Thyroid gland (tissue), 4 donors: ENCODE data around the gene RPL34.
A peak's percentile ranks its signal among the peaks of the same experiment; 100 is the strongest.

Source experiments
- POLR2A ChIP-seq, 2 donors: fragments of 450-650 bp; IDR thresholded peaks; one replicate each; pipeline ENCODE4 v1.6.1; 2017; ENCODE audit warnings: antibody characterized with exemption in 2 of 2, mild to moderate bottlenecking in 2 of 2, moderate library complexity in 1 of 2
- TF ChIP-seq, protein P1 (sequence below), 6 experiments: fragments of 200-600 bp in 3 of 6; fragments of 450-650 bp in 3 of 6; sonication (generic) in 3 of 6; IDR thresholded peaks; one replicate each; pipeline ENCODE4 v1.5.1; 2016 to 2019; ENCODE audit warnings: antibody characterized with exemption in 6 of 6, mild to moderate bottlenecking in 2 of 6, inconsistent platforms in 1 of 6, moderate library complexity in 1 of 6

DNA sequence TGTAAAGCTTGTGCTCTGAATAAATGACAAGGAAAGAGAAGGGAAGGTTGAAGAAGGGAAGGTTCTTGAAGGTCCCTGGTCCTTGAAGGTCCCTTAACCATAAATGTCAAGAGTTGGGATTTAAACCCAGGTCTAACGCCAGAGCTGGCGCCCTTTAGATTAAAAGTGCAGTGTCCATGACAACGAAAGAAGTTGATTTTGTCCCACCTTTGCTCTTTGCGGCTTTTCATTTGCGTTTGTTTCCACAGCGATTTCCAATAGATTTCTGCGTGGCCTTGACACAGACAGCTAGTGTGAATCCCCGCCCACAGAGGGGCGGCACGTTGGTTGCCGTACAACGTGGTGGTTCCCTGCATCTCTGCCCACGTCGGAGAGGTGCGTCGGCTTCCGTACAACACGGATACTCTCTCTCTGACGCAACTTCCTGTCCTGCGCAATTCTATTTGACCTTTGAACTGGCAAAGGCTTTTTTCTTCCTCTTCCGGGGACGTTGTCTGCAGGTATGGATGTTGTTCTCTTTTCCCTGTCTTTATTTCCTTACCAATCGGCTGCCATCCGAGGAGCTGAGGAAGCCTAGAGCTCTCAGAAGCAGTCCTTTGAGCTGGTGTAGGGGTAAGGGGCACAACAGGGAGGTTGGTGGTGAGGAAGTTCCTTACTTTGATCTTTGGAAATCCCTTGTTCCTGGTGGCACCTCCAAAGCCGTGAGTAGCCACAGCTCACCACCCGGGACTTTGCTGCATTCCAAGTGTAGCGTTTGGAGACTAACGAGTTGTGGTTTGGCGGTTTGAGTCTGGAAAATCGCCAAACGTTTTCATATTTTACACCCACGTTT is at the start of gene RPL34:
- peak; percentile 70 to 93 for TF ChIP-seq POLR2A (IDR thresholded peaks at IDR 0.05)
- TF ChIP-seq, protein P1, sequence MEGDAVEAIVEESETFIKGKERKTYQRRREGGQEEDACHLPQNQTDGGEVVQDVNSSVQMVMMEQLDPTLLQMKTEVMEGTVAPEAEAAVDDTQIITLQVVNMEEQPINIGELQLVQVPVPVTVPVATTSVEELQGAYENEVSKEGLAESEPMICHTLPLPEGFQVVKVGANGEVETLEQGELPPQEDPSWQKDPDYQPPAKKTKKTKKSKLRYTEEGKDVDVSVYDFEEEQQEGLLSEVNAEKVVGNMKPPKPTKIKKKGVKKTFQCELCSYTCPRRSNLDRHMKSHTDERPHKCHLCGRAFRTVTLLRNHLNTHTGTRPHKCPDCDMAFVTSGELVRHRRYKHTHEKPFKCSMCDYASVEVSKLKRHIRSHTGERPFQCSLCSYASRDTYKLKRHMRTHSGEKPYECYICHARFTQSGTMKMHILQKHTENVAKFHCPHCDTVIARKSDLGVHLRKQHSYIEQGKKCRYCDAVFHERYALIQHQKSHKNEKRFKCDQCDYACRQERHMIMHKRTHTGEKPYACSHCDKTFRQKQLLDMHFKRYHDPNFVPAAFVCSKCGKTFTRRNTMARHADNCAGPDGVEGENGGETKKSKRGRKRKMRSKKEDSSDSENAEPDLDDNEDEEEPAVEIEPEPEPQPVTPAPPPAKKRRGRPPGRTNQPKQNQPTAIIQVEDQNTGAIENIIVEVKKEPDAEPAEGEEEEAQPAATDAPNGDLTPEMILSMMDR (IDR thresholded peaks at IDR 0.05): no peak
